HUES48 (cell line): ENCODE results near the gene PPP1R14B.

Experiments used
- H3K27ac ChIP-seq: one replicate; pipeline ENCODE4 v1.7.0; 2013; ENCODE audit warnings: low read depth, low read length, inconsistent platforms
- H3K27me3 ChIP-seq: 2 replicates; pipeline ENCODE4 v1.6.1; 2013; ENCODE audit warnings: mild to moderate bottlenecking, low read length; ENCODE audit not compliant: control insufficient read depth, insufficient read depth
- H3K36me3 ChIP-seq: 2 replicates; pipeline ENCODE4 v1.6.1; 2013; ENCODE audit warnings: low read length; ENCODE audit not compliant: control insufficient read depth, insufficient read depth
- H3K4me1 ChIP-seq: 2 replicates; pipeline ENCODE4 v1.6.1; 2013; ENCODE audit warnings: mild to moderate bottlenecking, low read length; ENCODE audit not compliant: control insufficient read depth, insufficient read depth
- H3K4me3 ChIP-seq: 2 replicates; pipeline ENCODE4 v1.5.1; 2013; ENCODE audit warnings: mild to moderate bottlenecking, low read depth, low read length
- H3K9ac ChIP-seq: 2 replicates; pipeline ENCODE4 v1.6.1; 2013; ENCODE audit warnings: mild to moderate bottlenecking, low read depth, low read length, moderate library complexity
- H3K9me3 ChIP-seq: 2 replicates; pipeline ENCODE4 v1.6.1; 2013; ENCODE audit warnings: low read length; ENCODE audit not compliant: control insufficient read depth, insufficient read depth

Gene PPP1R14B, protein sequence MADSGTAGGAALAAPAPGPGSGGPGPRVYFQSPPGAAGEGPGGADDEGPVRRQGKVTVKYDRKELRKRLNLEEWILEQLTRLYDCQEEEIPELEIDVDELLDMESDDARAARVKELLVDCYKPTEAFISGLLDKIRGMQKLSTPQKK

DNA sequence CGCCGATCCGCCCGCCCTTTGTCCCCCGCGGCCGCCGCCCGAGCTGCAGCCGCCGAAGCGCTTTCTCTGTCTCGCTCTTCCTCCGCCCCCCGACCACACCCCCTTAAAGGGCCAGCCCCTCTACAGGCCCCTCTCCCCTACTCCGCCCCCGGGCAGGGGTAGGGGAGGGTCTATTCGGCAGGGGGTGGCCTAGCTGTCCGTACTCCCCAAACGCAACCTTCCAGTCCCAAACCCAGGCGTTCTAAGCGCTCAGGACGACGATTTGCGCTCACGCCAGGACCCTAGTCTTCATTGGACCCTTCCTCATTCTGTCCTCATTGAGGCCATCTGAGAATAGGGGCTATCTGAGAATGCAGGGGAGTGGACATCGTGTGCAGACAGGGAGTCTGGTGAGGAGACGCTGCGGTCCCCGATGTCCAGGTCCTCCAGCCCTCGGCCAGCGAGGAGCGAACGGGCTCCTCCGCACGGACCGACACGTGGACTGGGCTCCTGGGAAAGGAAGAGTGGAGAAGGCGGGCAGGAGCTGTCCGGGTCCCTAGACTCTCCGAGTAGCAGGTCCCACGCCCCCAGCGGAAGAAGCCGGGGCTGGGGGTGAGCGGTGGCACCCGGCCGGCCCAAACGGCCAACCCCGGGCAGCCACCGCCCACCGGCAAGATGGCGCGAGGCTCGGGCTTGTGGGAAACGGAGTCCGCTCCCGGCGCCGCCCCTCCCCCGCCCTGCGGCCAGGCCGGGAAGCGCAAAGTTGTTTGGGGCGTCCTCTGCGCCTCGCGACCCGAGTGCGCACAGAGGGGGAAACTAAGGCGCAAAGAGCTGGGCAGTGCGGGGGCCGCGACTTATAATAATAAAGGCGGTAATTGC is at the start of gene PPP1R14B:
TSS of gene PPP1R14B (minus strand) at position 73 of the 858 bp plus-strand sequence. CDS start 270 bp downstream, outside the sequence.
- Histone ChIP-seq H3K27ac (peak within 1 kb of the TSS; percentile 94), H3K9me3 (no peaks in the 10 kb centered on the region), H3K4me1 (peaks cover 34% of the 10 kb centered on the region)

GRCh38 chr11:64296236-64296635 is 49.5 kb upstream of the PPP1R14B start:
- H3K36me3 ChIP-seq = no peaks in the 10 kb centered on the region
- H3K9me3 ChIP-seq = no peaks in the 10 kb centered on the region
- peaks cover 4% of the 10 kb centered on the region; the same call in 1 of the 2 replicates for H3K4me1 ChIP-seq
- no peak overlapping the region for H3K4me3 ChIP-seq
- H3K9ac ChIP-seq = no peak overlapping the region
- no peak overlapping the region for H3K27ac ChIP-seq
- H3K27me3 ChIP-seq = peaks cover 100% of the 10 kb centered on the region

More for the DNA sequence above, at the start of gene PPP1R14B:
- no peaks in the 10 kb centered on the region for H3K27me3 ChIP-seq
- H3K4me3 ChIP-seq = peak within 1 kb of the TSS; percentile 93
- H3K36me3 ChIP-seq = peaks cover 16% of the 10 kb centered on the region
- H3K9ac ChIP-seq = peak within 1 kb of the TSS; percentile 81

GRCh38 chr11:64295760-64296159 is 49.0 kb upstream of the PPP1R14B start:
- H3K9me3 ChIP-seq = no peaks in the 10 kb centered on the region
- no peaks in the 10 kb centered on the region for H3K36me3 ChIP-seq
- H3K4me3 ChIP-seq = no peak overlapping the region
- peaks cover 100% of the 10 kb centered on the region for H3K27me3 ChIP-seq
- H3K27ac ChIP-seq = no peak overlapping the region
- peaks cover 3% of the 10 kb centered on the region; the same call in 1 of the 2 replicates for H3K4me1 ChIP-seq
- no peak overlapping the region for H3K9ac ChIP-seq

DNA sequence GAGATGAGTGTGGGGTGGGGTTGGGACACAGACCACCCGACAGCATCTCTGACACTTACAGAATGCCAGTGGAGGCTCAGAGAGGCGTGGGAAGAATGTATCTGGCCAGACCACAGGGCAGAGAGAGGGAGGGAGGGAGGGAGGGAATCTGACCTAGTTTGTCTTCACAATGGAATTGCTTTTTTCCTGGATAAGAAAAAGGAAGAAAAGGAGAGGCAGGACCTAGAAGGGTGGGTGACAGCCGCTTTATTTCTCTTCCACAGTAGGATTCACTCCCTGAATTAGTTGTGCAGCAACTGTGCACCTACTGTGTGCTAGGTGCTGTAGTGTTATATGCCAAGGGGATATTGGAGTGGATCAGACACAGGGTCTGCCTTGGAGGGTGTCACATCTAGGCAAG is 48.0 kb upstream of the PPP1R14B start:
- Histone ChIP-seq H3K9ac (no peak overlapping the region), H3K9me3 (no peaks in the 10 kb centered on the region), H3K27ac (no peak overlapping the region), H3K4me3 (no peak overlapping the region), H3K27me3 (peaks cover 100% of the 10 kb centered on the region), H3K36me3 (no peaks in the 10 kb centered on the region), H3K4me1 (no peaks in the 10 kb centered on the region)

DNA sequence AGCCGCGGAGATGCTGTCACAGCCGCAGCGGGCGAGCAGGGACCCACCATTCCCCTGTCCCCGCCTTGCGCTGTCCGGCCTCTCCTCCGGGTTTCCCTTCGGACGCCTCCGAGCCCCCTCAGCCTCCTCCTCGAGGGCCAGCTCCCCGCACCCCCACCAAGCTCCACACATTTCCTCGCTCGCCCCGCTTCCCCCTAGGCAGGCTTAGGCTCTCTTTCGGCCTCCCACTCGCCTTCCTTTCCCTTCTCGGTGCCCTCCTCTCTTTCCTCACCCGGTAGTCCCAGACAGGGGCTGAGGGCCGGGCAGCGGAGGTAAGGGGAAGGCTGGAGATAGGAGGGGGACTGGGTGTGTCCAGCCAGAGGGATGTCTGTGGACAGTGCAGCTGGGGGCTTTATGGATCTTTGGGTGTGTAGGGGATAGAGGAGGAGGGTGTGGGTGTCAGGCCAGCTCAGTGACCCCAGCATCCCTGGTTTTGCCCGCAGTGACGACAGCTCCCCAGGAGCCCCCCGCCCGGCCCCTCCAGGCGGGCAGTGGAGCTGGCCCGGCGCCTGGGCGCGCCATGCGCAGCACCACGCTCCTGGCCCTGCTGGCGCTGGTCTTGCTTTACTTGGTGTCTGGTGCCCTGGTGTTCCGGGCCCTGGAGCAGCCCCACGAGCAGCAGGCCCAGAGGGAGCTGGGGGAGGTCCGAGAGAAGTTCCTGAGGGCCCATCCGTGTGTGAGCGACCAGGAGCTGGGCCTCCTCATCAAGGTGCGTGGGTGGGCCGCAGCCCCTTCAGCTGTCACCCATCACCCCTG is 45.9 kb upstream of the PPP1R14B start:
- H3K9me3 ChIP-seq = no peaks in the 10 kb centered on the region
- H3K4me1 ChIP-seq = no peaks in the 10 kb centered on the region
- no peak overlapping the region for H3K27ac ChIP-seq
- peak overlapping the region; percentile 54; the same call in 1 of the 2 replicates for H3K4me3 ChIP-seq
- peaks cover 84% of the 10 kb centered on the region for H3K27me3 ChIP-seq
- H3K36me3 ChIP-seq = no peaks in the 10 kb centered on the region
- no peak overlapping the region for H3K9ac ChIP-seq

- no peaks in the 10 kb centered on the region for H3K9me3 ChIP-seq
- no peaks in the 10 kb centered on the region for H3K4me1 ChIP-seq
- H3K4me3 ChIP-seq = peak overlapping the region; percentile 54; the same call in 1 of the 2 replicates
- H3K36me3 ChIP-seq = no peaks in the 10 kb centered on the region
- no peak overlapping the region for H3K27ac ChIP-seq
- peaks cover 79% of the 10 kb centered on the region for H3K27me3 ChIP-seq
- no peak overlapping the region for H3K9ac ChIP-seq
Observed at GRCh38 chr11:64291752-64292459, 45.2 kb upstream of the PPP1R14B start.

DNA sequence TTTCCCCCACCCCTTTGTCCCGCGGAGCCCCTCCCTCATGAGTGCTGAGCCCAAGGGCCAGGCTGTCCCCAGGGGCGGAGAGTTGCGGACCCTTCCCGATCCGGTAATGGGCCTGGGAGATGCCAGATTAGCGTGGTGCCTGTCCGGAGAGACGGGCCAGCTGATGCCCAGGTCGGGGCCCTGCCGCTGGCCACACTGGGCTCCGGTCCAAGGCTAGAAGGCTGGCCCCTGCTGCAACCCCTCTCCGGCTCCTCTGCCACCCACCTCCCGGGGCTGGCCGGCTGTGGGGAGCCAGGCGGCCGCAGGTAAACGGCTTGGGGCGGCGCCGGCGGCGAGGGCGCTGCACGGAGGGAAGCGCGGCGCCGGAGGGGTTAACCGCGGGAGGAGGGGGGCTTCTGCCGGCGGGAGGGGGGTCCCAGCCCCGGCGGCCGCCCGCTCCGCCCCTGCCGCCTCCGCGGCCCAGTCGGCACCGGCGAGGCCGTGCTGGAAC is 44.6 kb upstream of the PPP1R14B start, which contains the start of gene KCNK4:
TSS of gene KCNK4 (plus strand) at position 41 of the 490 bp plus-strand sequence. CDS start 1,717 bp downstream, outside the sequence.
- peak within 1 kb of the TSS; percentile 54 for H3K4me3 ChIP-seq
- no peaks in the 10 kb centered on the region for H3K36me3 ChIP-seq
- no peak within 1 kb of the TSS for H3K27ac ChIP-seq
- H3K27me3 ChIP-seq = peaks cover 78% of the 10 kb centered on the region
- no peaks in the 10 kb centered on the region for H3K9me3 ChIP-seq
- H3K4me1 ChIP-seq = peaks cover 2% of the 10 kb centered on the region; the same call in 1 of the 2 replicates
- no peak within 1 kb of the TSS for H3K9ac ChIP-seq

- H3K4me3 ChIP-seq = peak overlapping the region; percentile 54
- no peak overlapping the region for H3K9ac ChIP-seq
- H3K4me1 ChIP-seq = peaks cover 5% of the 10 kb centered on the region; the same call in 1 of the 2 replicates
- no peaks in the 10 kb centered on the region for H3K36me3 ChIP-seq
- peaks cover 71% of the 10 kb centered on the region for H3K27me3 ChIP-seq
- H3K9me3 ChIP-seq = no peaks in the 10 kb centered on the region
- no peak overlapping the region for H3K27ac ChIP-seq
Observed at GRCh38 chr11:64290352-64291261, 43.9 kb upstream of the PPP1R14B start.

- H3K36me3 ChIP-seq = no peaks in the 10 kb centered on the region
- peaks cover 5% of the 10 kb centered on the region; the same call in 1 of the 2 replicates for H3K4me1 ChIP-seq
- peaks cover 56% of the 10 kb centered on the region for H3K27me3 ChIP-seq
- H3K27ac ChIP-seq = no peak overlapping the region
- H3K9me3 ChIP-seq = no peaks in the 10 kb centered on the region
- no peak overlapping the region for H3K4me3 ChIP-seq
- H3K9ac ChIP-seq = no peak overlapping the region
Observed at GRCh38 chr11:64289002-64289564, 42.3 kb upstream of the PPP1R14B start.
